Spleen (tissue), 7 donors: ENCODE data around the gene OR7D4.

Experiments
- CTCF ChIP-seq, 11 experiments: fragments of 200-600 bp in 7 of 11; fragments of 450-650 bp in 4 of 11; sonication (generic) in 4 of 11; IDR thresholded peaks in 8 of 11; conservative IDR thresholded peaks in 3 of 11; 1 replicate in 7 of 11; 2 replicates in 4 of 11; pipeline versions ENCODE4 v1.4.0 to v1.8.0; 2016 to 2021; ENCODE audit warnings: antibody characterized with exemption in 11 of 11, inconsistent platforms in 4 of 11, mild to moderate bottlenecking in 1 of 11
- POLR2A ChIP-seq, 3 donors: fragments of 450-650 bp; IDR thresholded peaks; one replicate each; pipeline ENCODE4 v1.5.1; 2017; ENCODE audit warnings: antibody characterized with exemption in 3 of 3, mild to moderate bottlenecking in 1 of 3
- donor health status: DM: no; HTN: no; CAD: no; lungs with moderate emphysema.
- donor health status: DM: no; HTN: no; CAD: no.
- donor health status: DM: no; HTN: no; CAD: no.

GRCh38 chr19:9187191-9187590 lies 32.2 kb downstream of the OR7D4 start:
- TF ChIP-seq CTCF (IDR thresholded peaks at IDR 0.05 in 8 of 11, conservative IDR thresholded peaks at IDR 0.05 in 3 of 11) (no peak), POLR2A (IDR thresholded peaks at IDR 0.05) (no peak)
